ENCODE results near the gene SRRT.
A peak's percentile ranks its signal among the peaks of the same experiment; 100 is the strongest.

SRRT gene

DNA sequence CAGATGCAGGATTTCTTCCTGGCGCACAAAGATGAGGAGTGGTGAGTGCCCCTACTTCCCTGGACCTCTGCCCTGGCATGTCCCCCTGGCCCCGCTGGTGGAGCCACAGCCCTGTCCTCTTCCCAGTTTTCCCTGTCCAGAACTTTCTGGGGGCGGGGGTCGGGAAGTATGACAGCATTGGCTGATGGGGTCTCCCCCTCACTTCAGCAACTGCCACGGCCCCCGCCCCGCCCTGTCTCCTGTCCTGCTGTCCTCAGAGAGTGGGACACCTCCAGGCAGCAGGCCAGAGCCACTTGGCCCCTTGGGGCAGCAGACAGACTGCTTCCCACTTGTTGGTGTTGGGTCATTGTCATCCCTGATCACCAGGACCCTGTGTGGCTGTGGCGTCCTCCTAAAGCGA is 7.3 kb downstream of the SRRT start:
- no peak for DNase-seq (ENCODE audit: low spot score)

DNA sequence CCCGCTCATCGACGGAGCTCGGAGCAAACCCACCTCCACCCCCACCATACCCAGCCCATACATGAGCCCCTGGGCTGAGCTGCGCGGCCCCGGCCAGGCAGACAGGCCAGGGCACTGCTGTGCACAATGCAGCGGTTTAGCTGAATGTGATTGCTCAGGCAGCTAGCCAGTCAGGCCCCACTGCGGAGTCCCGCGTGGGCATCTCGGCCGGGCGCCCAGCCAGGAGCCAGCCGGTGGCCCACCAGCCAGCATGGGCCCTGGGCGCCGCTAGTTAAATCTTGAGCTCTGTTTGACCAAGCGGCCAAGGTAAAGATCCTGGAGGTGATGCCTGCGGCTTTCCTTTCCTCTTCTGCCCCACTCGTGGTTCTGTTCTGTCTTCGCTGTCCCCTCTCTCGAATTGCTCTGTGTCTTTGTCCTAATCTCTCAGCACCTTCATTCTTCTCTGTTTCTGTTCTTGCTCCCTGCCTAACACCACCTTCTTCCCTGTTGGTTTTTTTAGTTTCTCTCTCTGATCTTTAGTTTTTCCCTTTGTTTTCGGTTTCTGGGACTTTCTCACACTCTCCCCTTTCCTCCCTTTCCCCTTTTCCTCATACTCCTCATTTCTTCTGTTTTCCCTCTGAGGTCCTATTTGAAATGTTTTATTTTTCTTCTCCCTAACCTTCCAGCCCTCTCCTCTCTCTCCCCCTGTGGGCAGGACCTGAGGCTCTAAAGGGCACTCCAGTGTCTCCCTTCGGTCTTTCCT is 8.1 kb downstream of the SRRT start:
- no peak for DNase-seq (ENCODE audit: low spot score)

DNA sequence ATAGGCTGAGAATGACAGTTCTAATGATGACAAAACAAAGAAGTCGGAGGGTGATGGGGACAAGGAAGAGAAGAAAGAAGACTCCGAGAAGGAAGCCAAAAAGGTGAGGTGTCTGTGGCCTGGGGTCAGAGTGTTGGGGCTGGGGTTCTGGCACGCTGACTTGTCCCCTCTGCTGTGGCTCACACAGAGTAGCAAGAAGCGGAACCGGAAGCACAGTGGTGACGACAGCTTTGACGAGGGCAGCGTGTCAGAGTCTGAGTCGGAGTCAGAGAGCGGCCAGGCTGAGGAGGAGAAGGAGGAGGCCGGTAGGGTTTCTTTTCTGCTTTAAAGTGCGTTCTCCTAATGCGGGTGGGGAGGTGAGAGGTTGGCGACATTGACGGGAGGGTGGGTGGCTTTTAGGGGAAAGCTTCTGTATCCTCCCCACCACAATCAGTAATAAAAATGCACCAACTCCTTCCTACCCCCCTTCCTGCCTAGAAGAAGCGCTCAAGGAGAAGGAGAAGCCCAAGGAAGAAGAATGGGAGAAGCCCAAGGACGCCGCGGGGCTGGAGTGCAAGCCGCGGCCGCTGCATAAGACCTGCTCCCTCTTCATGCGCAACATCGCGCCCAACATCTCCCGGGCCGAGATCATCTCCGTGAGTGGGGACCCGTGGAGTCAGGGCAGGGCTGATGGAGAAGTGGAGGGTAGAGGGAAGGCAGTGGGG is 10.0 kb downstream of the SRRT start:
- no peak for DNase-seq (ENCODE audit: low spot score)

DNA sequence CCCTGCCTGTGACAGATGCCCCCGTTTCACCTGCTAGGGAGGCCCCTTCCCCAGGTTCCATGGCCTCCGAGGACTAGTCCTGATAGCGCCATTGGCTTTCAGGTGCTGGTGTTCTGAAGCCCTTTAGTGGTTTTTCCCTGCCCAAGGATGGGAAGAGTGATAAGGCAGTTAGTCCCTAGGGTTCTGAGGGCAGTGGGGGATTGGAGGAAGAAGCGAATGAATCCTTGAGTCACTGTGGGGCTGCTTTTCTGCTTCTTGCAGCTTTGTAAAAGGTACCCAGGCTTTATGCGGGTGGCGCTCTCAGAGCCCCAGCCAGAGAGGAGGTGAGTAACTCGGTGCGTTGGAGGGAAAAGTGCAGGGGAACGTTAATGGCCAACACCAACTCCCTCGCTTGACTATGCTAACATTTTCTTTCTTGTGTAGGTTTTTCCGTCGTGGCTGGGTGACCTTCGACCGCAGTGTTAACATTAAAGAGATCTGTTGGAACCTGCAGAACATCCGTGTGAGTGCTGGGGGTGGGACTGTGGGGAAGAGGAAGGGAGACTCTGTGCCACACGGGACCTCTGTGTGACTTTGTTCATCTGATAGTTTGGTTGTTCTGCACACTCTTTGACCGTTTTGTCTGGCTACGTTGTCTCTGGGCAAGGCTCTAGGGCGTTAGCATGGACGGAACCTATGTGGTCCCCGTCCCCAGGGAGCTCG is 10.7 kb downstream of the SRRT start:
- DNase-seq (ENCODE audit: low spot score) = no peak

DNA sequence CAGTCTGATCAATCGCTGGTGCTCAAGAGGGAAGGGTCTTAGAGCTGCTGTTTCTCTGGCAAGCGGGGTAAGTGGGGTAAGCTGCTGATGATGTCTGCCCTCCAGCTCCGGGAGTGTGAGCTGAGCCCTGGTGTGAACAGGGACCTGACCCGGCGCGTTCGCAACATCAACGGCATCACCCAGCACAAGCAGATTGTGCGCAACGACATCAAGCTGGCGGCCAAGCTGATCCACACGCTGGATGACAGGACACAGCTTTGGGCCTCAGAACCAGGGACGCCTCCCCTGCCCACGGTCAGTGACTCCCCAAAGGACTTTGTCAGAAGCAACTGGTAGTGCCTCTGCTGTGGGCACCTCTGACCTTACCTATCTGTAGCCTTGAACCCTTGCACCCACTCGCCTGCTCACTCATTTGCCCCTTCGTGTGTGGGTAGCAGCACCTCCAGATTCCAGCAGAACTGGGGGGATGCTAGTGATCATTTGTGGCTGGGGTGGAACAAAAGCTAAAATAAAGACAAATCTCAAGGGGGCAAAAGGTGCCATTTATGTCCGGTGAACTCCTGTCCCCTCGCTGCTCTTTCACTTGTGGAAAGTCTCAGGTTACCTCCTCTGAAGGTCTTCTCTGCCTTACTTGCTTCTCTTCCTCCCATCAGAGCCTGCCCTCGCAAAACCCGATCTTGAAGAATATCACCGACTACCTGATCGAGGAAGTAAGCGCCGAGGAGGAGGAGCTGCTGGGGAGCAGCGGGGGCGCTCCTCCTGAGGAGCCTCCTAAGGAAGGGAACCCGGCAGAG is 11.4 kb downstream of the SRRT start:
- DNase-seq (ENCODE audit: low spot score) = no peak

DNA sequence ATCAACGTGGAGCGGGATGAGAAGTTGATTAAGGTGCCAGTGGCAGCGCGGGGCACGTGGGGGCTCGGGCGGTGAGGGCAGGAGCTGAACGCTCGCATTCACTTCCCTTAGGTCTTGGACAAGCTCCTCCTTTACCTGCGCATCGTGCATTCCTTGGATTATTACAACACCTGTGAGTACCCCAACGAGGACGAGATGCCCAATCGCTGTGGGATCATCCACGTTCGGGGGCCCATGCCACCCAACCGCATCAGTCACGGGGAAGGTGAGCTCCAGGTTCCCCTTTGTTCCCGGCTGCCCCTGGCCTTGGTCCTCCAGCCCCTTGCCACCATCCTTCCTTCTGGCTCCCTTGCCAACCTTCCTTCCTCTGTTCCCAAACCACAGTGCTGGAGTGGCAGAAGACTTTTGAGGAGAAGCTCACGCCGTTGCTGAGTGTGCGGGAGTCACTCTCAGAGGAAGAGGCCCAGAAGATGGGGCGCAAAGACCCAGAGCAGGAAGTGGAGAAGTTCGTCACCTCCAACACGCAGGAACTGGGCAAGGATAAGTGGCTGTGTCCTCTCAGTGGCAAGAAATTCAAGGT is 12.1 kb downstream of the SRRT start:
- DNase-seq (ENCODE audit: low spot score) = no peak

DNA sequence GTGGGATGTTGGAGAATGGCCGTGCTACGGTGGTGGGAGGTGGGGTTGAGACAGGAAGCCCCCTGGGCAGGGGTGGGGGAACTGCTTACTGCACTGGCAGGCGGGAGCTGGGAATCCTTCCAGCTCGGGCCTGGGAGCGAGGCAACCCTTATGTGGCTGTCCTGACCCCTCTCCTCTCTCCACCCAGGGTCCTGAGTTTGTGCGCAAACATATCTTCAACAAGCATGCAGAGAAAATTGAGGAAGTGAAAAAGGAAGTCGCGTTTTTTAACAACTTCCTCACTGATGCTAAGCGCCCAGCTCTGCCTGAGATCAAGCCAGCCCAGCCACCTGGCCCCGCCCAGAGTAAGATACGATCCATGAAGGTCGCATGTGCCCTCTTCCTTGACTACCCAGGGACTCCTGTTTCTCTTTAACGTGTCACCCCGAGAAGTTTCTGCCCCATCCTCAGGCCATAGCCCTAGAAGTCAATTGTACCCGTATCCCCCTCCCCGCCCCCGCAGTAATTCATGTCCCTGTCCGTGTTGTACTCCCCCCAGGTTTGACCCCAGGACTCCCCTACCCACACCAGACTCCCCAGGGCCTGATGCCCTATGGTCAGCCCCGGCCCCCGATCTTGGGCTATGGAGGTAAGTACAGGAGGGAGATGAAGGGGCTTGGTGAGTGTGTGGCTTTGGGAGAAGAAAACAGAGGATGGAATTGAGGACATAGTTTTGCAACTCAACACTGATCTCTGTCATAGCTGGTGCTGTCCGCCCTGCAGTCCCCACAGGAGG is 12.8 kb downstream of the SRRT start:
- DNase-seq (ENCODE audit: low spot score) = peak; percentile 90

DNA sequence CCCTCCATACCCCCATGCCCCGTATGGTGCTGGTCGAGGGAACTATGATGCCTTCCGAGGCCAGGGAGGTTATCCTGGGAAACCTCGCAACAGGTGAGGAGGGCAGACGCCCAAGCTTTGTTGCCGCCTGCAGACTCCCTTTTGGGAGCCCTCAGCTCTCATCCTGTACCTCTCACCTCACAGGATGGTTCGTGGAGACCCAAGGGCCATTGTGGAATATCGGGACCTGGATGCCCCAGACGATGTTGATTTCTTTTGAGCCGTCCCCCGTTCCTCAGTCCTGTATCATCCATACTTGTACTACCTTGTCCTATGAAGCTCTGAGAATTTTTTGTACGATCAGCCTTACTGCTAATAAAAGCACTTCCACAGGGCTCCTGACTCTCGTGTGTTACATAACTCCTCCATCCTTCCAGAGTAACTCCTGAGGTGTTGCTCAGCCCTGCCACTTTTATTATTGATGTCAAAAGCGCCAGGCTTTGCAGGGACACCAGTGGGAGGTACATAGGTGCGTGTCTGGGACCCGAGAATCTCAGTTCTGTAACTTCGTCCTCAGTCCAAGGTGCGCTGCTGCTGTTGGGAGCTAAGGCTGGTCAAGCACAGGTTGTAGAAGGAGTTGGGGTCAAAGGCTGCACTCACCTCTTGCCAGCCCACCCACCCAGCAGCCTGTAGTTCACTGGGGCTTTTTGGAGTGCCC is 13.5 kb downstream of the SRRT start:
- DNase-seq (ENCODE audit: low spot score) = no peak

DNA sequence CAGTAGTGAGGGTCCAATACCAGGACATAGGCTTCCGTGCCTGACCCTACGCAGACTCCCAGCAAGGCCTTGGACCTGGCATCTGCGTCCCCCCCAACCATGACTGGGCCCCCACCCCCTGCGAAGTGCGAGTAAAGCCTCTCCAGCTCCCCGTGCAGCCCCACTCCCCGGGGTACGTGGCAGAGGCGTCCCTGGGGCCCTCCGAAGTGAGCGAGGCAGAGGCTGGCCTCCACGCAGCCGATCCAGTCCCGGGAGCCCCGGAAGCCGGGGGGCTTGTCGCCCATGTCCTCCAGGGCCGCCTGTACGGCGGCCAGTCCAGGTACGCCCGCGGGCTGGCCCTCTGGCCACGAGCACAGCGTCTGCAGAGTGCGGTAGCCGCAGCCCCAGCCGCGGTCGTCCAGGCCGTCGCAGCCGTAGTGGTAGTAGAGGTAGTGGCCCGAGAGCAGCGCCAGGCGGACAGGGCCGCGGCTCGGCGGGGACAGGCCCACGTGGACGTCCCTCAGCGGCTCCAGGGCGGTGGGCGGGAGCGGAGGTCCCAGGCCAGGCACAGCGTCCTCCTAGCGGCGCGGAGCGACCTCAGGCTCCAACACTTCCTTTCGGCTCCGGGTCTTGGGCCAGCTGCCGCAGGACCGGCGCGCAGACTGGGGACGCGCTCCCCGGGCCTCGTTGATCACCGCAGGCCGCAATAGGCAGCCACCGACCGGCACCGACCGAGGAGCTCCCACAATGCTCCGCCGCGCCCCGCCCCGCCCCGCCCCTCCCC is 14.3 kb downstream of the SRRT start, which contains the start of gene UFSP1:
Gene UFSP1 (minus strand): TSS at position 728 of the 763 bp plus-strand sequence. CDS start 444 bp downstream, at position 284.
- no peak for DNase-seq (ENCODE audit: low spot score)

DNA sequence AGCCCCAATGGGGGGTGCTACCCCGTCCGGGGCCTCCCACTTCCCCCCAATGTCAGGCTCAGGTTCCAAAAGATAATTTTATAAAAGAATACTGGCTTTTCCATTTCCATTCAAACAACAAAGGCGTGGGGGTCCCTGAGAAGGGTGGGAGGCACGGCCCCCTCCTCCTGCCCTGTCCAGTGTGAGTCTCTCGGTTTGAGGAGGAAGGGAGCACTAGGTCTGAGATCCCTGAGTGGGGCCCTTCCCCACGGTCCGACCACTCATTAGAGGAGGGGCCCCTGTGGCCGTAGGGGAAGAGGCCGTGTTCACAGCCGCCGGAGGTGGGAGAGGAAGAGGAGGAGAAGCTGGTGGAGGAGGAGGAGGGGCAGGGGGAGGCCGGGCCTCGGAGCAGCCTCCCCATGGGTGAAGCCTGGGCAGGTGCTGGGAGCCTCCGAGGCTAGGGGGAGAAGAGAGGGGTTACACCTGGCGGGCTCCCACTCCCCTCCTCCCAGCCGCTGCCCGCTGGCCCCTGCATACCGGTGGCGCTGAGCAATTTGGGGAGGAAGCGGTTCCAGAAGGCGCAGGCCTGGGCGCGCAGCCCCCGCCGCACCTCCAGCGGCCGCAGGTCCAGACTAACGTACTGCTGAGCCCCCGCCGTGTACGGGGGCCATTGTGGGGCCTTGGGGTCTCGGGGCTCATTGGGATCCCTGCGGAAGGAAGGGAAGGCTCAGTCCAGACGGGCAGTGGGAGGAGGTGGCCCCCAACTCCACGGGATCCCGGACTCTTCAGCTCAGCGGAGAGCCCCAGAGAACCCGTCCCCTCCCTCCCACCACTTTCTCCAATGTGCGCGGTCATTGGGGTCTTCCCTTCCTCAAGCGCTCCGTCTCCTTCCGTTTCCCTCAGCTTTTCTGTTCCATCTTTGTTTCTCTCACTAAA is 16.0 kb downstream of the SRRT start:
- no peak for DNase-seq (ENCODE audit: low spot score)

DNA sequence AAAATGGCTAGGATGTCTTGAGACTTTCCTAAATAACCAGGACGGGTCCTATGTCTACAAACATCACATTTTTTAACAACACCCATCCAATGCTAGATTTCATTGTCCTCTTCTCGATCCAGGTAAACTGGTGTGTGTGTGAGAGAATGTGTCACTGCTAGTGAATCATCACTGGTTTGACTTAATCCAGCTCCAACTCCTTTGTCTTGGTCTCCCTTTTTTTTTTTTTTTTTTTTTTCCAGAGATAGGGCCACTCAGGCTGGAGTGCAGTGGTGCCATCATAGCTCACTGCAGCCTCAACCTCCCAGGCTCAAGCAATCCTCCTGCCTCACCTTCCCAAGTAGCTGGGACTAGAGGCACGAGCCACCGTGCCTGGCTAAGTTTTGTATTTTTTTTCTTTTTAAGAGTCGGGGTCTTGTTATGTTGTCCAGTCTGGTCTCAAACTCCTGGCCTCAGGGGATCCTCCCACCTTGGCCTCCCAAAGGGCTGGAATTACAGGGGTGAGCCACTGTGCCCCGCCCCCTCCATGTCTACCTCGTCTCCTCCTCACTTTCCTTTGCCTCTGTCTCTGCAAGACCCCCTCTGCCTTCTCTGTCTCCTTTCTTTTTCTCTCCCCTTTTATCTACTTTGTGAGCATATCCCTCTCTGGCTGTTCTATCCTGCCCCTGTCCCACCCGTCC is 16.8 kb downstream of the SRRT start:
- DNase-seq (ENCODE audit: low spot score) = no peak

DNA sequence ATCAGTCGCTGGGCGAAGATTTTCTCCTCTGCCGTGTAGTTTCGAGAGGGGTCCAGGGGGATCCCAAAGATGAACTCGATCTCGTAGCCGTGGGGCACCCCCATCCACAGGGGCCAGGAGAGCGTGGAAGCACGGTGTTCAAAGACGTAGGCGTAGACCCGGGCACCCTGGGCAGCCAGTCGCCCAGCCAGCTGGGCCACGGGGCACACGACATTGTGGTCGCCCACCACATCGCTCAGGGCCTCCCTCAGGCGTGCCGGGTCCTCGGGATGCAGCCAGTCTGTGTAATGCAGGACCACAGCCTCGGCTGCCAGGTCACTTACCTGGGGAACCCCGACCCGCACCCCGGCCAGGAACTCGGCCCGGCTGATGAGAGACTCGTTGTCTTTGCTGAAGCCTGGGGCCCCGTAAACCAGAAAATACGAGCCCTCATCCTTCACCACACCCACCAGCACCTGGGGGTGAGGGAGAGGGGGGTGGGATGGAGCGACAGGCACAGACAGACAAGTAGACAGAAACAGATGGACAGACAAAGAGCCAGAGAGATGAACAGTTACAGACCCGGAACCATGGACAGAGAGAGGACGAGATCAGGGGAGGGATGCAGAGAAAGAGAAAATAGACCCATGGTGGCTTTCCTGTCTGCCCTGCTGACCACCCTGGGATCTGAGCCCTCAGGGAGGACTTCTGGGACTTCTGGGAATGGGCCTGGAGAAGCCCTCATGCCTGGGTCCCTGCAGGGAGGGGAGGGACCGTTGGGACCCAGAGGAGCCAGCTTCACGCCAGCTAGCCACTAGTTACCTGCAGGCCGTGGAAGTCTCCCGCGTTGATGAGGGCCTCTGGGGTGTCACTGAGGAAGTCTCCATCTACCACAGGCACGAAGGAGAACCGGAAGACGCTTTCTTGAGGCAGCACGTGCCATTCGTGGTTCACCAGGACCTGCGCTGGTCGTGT is 17.7 kb downstream of the SRRT start:
- no peak for DNase-seq (ENCODE audit: low spot score)

DNA sequence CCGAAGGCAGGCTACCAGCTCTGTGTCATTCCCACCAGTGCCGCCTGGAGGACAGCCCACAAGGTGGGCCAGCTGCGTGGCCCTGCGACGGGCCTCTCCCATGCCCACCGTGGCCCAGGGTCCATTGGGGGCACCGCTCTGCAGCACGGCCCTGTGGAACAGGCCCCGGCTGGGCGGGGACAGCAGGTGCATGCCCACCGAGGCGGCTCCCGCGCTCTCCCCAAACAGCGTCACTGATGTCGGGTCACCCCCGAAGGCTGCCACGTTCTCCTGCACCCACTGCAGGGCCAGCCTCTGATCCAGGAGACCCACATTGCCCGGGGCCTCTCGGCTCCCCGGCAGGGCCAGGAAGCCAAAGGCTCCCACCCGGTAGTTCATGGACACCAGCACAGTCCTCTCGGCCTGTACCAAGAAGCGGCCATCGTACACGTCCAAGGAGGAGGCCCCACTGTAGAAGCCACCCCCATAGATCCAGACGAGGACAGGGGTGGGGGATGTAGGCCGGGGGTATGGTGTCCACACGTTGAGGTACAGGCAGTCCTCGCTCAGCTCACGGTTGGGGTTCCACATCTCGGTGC is 18.5 kb downstream of the SRRT start:
- DNase-seq (ENCODE audit: low spot score) = no peak

DNA sequence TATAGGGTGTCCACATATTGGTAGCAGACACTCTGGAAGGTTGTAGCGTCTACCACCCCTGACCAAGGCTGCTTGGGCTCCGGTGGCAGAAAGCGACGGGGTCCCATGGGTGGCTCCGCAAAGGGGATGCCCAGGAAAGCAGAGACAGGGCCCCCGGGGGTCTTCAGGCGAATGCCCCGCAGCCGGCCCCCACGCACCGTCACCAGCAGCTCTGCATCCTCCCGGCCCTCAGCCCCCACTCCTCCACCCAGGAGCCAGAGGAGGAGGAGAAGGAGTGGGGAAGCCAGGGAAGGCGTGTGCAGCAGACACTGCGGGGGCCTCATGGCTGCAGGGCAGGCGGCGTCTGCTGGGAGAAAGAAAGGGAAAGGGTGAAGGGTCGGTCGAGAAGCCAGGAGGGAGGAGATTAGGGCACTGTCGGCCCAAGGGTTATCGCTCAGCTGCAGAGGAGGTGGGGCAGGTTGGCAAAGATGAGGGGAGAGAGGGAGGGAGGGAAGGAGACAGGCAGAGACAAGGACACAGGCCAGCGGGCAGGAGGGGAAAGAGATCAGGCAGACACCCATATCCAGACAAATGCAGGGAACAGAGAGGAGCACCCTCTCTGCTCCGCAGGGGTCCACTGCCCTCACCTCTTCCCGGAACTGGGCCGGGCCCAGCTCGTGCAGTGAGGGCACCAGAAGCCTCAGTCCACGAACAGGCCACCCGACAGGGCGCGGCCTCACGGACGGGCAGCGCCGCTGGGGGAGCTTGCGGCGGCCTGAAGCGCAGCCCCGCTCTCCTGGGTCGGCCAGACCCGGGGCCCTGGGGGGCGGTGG is 19.2 kb downstream of the SRRT start:
- no peak for DNase-seq (ENCODE audit: low spot score)

DNA sequence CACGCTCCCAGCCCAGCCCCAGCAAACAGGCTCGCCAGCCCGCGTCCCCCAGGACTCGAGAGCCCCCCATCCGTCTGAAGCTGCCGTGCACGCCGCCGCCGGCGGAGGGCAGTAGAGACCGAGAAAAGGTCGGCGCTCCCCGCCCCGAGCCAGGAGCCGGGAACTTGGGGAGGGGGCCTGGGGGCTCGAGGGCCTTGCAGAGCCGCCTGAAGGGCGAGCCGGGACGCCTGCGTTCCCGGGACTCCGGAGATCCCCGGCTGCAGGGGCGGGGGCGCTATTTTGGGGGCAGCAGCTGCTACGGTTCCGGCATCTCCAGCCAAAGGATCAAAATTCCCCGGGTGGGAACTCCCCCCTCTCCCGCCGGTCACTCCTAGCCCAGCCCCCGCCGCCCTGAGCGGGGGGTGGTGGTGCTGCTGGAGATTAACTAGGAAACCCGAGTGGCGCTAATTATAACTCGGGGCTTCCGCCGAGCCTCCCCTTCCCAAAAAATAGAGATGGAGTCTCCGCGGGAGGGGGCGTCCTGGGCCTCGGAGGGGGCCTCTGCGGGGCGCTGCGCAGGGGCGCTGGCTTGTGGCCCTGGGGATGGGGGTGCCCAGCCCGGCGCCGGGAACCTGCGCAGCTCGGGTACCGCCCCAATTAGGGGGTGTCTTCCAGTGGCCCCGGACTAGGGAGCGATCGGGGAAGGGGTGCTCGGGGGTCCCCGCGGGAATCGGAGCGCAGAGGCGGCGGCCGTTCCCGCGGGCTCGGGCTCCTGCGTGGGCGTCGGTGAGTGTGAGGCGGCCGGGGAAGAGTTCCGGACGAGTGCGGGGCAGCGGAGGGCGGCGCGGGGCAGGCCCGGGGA is 20.2 kb downstream of the SRRT start:
- peak; percentile 58 for DNase-seq (ENCODE audit: low spot score)

Data from germinal center (tissue), 1 donor.